ENCODE measurements around the gene RTTN.

Gene RTTN

GRCh38 chr18:70024829-70025228 is 180.7 kb downstream of the RTTN start:
- no peak for DNase-seq (ENCODE audit: low spot score)

DNA sequence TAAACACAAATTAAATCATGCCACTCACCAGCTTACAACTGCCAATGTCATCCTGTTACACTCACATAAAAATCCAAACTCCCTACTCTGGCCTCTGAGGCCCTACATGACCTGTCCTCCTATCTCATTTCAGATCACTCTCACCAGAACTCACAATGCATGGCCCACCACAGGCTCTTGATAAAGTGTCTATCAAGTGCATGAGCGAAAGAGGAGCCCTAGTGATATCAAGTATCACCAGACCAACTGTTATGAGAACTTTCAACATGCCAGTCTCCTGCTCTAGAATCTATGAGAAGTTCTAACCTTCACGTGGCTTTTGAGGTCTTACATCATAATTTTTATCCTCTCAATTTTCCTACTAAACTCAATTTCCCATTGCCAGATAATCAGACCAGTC is 181.4 kb downstream of the RTTN start:
- no peak for DNase-seq (ENCODE audit: low spot score)

GRCh38 chr18:70022636-70023035 is 182.9 kb downstream of the RTTN start:
- no peak for DNase-seq (ENCODE audit: low spot score)

- no peak for DNase-seq (ENCODE audit: low spot score)
These were observed 184.0 kb downstream of the RTTN start for GRCh38 chr18:70021498-70021897.

DNA sequence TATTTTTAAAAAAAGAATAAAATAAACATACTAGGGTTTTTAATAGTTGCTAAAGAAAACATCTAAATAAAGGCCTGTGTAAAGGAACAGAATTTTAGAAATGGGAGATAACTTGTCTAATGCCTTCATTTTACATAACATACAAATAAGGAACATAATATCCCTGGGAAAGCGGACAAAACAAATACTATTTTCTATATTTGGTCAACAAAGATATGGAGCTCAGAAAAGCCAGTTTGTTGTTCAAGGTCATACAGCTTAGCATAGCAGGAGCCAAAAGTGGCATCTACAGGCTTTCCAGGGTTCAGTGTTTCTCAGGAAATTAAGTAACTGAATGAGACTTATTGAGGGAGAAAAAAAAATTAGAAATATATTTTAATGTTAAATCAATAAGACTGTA is 184.4 kb downstream of the RTTN start:
- DNase-seq (ENCODE audit: low spot score), result no peak

DNA sequence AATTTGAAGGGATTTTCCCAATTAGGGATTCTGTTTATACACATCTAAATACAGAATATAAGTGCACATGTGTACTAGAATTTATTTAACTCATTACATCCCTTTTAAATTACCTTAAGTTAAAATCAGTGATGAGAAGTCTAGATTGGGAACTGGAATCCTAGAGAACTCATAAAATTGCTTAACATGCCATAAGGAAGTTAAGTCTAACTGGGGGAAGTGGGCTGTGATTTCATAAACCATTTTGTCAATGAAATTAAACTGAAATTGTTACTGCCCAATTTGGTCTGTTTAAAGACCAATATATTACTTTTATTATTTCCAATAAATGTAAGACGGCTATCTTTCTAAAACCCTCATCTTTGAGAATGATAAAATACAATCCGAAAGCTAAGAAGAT is 185.5 kb downstream of the RTTN start:
- no peak for DNase-seq (ENCODE audit: low spot score)

- no peak for DNase-seq (ENCODE audit: low spot score)
These were observed 186.4 kb downstream of the RTTN start for GRCh38 chr18:70019136-70019535.

DNA sequence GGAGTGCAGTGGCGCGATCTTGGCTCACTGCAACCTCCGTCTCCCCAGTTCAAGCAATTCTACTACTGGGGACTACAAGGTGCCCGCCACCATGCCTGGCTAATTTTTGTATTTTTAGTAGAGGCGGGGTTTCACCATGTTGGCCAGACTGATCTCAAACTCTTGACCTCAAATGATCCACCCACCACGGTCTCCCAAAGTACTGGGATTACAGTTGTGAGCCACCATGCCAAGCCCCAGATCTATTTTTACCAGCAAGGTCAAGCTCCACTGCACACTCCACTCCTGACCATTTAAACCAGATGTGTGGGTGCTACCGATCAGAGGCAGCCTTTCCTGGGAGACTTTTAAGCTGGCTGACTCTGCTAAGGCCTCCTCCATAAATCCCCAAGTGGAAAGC is 190.4 kb downstream of the RTTN start:
- no peak for DNase-seq (ENCODE audit: low spot score)

DNA sequence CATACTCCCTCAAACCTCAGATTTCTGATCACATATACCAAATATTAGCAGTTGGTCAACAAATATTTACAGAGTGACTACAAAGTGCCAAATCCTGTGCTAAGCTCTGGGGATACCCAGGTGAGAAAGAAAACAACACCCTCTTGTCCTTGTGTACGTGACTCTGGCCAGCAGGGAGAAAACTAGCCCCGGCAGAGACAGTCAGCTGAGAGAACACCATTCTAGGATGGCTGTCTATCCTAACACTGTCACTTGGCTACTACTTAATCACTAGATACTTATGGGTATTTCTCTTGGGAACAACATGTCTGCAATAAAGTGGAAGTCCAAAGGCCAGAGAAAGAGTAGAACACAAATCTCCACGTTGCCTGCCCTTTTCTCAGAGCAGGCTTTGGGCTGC is 199.9 kb downstream of the RTTN start:
- DNase-seq (ENCODE audit: low spot score), result no peak

DNA sequence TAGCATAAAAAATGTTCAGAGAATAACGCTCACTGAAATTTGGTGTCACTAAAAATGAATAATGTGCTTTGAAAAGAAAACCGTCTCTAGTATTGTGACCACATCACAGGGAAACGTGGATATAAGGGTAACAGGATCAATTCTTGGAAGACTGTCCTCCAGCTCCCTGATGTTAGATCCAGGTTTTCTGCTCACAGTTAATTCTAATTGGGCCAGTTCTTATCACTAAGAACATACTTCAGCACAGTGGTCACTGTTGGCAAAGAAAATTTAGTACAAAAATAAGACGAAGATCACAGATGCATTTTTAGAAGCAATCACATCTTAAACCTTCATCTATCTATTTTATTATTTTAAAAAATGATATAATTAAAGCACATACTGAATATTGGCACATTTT is 200.8 kb downstream of the RTTN start:
- no peak for DNase-seq (ENCODE audit: low spot score)

DNA sequence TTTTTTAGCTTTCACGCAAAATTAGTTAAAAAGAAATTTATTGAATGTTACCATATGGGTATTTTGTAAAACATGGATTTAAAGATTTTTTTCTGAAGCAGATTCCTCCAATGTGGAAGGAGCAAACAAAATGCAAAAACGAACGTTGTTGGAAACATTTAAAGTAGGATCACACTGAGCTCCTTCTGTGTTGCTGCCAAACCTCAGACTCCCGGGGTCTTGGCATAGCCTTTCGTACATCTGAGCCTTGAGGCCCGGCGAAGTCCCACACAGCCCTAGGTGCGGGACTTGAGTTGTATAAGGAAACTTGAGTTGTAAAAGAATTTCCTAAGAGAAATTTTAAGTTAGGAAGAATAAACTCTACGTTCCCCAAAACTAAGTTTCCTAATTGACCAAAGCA is 205.8 kb downstream of the RTTN start:
- no peak for DNase-seq (ENCODE audit: low spot score)

DNA sequence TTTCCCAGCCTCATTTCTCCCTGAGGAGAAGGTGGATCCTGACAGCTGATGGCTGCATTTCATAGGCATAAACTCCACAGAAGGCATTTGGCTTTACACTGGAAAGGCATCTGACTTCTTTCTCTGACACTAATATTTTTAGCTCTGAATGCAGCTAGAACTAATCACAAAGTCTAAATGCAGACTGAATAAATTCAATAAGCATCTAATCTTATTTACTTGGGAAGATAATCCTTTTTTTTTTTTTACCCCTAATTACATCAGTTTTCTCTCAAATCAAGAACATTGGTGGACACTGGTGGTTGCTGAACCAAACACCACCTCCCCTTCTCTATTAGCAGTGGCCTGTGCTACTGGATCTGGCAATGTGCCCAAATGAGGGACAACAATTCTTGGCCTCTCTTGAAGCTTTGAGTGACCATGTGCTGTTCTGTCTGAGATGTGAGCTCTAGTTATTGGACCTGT is 206.9 kb downstream of the RTTN start:
- no peak for DNase-seq (ENCODE audit: low spot score)

GRCh38 chr18:69996951-69997798 is 208.3 kb downstream of the RTTN start:
- DNase-seq (ENCODE audit: low spot score), result no peak

DNA sequence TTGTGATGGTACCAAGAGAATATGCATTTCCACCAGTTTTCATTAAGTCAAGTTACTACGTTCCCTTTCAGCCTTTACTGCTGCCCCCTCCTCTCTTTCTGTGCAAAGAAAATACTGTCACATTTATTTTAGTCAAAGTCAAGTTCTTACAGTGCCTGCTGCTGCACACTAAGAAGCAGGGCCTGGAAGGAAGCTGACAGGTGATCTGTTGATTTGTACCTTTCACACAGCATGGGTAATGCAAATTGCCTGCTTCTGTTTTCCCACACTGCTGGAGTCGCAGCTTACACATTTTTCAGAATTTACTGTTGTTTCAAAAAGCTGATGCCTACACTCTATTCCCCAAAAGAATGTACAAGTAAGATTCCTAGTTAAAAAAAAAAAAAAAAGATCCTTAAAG is 209.1 kb downstream of the RTTN start:
- no peak for DNase-seq (ENCODE audit: low spot score)

GRCh38 chr18:69995774-69996173 is 209.7 kb downstream of the RTTN start:
- DNase-seq (ENCODE audit: low spot score), result no peak

GRCh38 chr18:69992776-69993175 is 212.7 kb downstream of the RTTN start:
- DNase-seq (ENCODE audit: low spot score), result no peak

DNA sequence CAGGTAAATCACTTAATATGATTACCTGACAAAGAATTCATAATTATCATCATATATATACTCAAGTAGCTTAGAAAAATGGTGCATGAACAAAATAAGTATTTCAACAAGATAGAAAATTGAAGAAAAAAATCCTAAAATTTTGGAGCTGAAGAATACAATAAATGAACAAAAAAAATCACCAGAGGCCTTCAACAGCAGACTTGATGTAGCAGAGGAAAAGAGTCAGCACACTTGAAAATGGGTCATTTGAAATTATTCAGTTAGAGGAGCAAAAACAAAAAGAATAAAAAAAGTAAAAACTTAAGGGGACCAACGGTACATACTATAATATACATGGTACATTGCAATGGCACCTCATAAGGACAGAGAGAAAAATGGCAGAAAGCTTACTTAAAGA is 217.6 kb downstream of the RTTN start:
- no peak for DNase-seq (ENCODE audit: low spot score)

DNA sequence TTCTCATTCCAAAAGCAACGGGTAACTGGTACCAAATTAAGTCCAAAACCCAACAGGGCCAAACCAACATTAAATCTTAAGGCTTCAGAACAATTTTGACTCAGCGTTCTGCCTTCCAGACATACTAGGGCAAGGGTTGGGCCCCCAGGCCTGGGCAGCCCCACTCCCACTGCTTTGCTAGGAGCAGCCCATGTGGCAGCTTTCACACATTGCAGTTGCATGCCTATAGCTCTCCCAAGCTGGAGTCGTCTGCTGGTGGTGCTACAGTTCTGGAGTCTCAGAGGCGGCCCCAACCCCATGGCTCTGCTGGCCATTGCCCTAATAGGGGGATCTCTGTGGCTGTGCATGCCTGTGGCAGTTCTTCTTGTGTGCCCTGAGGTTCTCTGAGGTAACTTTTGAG is 220.2 kb downstream of the RTTN start:
- no peak for DNase-seq (ENCODE audit: low spot score)

DNA sequence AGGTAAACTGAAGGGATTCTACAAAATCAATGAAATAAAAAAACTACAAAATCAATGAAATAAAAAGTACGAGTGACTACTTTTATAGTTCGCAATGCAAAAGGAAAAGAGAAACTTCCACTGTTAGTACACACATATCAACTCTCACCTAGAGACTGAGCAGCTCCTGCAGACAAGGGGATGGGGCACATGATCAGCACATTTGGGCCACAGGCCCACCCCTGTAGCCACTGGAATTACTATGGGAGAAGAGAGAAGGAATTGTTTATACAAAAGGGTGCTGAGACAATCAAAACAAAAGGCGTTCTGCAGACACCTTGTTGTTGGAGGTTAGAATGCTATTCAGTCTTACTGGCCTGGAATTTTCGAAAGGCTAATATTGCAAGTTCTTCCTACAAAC is 223.1 kb downstream of the RTTN start:
- DNase-seq (ENCODE audit: low spot score), result no peak

GRCh38 chr18:69981948-69982347 is 223.5 kb downstream of the RTTN start:
- DNase-seq (ENCODE audit: low spot score), result no peak

DNA sequence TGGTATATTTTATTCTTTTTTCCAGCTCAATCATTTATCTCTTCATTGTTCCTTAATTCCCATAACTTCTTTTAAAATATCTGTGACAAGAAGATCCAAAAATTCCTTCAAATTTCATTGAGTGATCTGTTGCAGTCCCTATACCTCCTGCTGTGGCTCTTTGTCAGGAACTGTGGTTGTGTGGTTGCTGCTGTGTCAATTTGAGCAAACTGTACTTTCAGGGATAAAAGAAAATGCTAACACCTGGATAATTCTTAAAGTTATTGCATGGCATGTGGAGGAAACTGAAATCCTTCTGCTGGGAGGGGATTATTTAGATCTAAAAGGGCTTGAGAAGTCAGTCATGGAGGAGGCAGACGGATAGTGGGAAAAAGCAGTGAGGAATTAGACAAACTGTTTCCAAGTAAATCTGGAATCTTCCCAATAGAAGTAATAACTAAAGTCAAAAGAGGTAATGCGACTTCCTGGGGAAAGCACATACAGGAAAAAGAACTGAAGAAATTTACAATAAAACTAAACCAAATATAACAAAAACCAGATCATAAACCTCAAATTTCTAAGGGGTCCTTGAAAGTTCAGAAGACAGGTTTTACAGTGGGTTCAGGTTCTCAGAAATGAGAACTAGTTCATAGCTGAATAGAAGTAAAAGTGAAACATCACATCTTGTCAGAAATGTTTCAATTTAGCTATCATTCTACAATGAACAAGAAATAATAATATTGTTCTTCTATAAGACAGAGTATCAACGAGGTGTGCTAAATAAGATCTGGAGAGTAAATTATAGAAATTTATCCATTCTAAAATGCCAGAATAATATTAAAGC is 224.3 kb downstream of the RTTN start:
- DNase-seq (ENCODE audit: low spot score), result no peak

- no peak for DNase-seq (ENCODE audit: low spot score)
These were observed 225.0 kb downstream of the RTTN start for GRCh38 chr18:69980509-69980908.

All from germinal center (tissue), 1 donor.